Right atrium auricular region (tissue), 2 donors: ENCODE data around the gene EPHA2. TPM values are rescaled to one million over a fixed set of nuclear protein-coding genes. Genes with fewer than 3 reads are reported as not detected.

ENCODE experiments used
- DNase-seq: peaks from one replicate; pipeline ENCODE4 v3.0.0-alpha.2; 2019; ENCODE audit warnings: low spot score
- H3K27ac ChIP-seq, 2 donors: fragments of 200-600 bp; sonication (generic); 1 replicate in 1 of 2; 2 replicates in 1 of 2; pipeline ENCODE4 v1.5.1; 2016 to 2019
- H3K27me3 ChIP-seq, 2 donors: fragments of 200-600 bp; sonication (generic); one replicate each; pipeline versions ENCODE4 v1.5.1 to v1.6.0; 2017 to 2019
- H3K36me3 ChIP-seq: fragments of 200-600 bp; sonication (generic); one replicate; pipeline ENCODE4 v1.5.1; 2016
- H3K4me1 ChIP-seq, 2 donors: fragments of 200-600 bp; sonication (generic); one replicate each; pipeline versions ENCODE4 v1.5.1 to v1.6.0; 2017 to 2019
- H3K4me3 ChIP-seq, 2 donors: fragments of 200-600 bp; sonication (generic); 1 replicate in 1 of 2; 2 replicates in 1 of 2; pipeline ENCODE4 v1.5.1; 2017 to 2019; ENCODE audit warnings: mild to moderate bottlenecking in 1 of 2, moderate library complexity in 1 of 2
- H3K9me3 ChIP-seq, 2 donors: fragments of 200-600 bp; sonication (generic); one replicate each; pipeline ENCODE4 v1.5.1; 2019
- CTCF ChIP-seq, 2 donors: fragments of 200-600 bp; sonication (generic); IDR thresholded peaks; one replicate each; pipeline ENCODE4 v1.5.1; 2019; ENCODE audit warnings: antibody characterized with exemption in 2 of 2
- total RNA-seq, 2 donors: library from RNA; depleted of rRNA; stranded (reverse); fragments of >200 nt; gene quantifications; one replicate each; pipeline ENCODE4 v1.1.0, GENCODE V29; 2016

Gene EPHA2
- total RNA-seq, 2 donors from 2014 or later = 17.5 to 43.5 TPM

- H3K36me3 ChIP-seq = no peaks in the 10 kb centered on the region
- H3K4me3 ChIP-seq = no peak overlapping the region
- H3K27ac ChIP-seq = peak overlapping the region; percentile 69 to 74
- H3K27me3 ChIP-seq = no peaks in the 10 kb centered on the region
- peak; percentile 86 for DNase-seq
- no peaks in the 10 kb centered on the region for H3K9me3 ChIP-seq
- TF ChIP-seq CTCF (IDR thresholded peaks at IDR 0.05) = no peak
- H3K4me1 ChIP-seq = peaks cover 0 to 54% of the 10 kb centered on the region in 2 donors
Measured at GRCh38 chr1:16076031-16076864, 79.6 kb downstream of the EPHA2 start.

- Histone ChIP-seq H3K4me3 (no peak overlapping the region), H3K4me1 (peaks cover 0 to 54% of the 10 kb centered on the region in 2 donors), H3K36me3 (no peaks in the 10 kb centered on the region), H3K27ac (peak overlapping the region; percentile 69 to 74), H3K27me3 (no peaks in the 10 kb centered on the region), H3K9me3 (no peaks in the 10 kb centered on the region)
- no peak for TF ChIP-seq CTCF (IDR thresholded peaks at IDR 0.05)
- DNase-seq = no peak
Measured at GRCh38 chr1:16075337-16076030, 80.4 kb downstream of the EPHA2 start.

Other genes with a start within 250 kb of the EPHA2 start
- 10 to 100 TPM; 14.8 to 27.5 TPM for gene ZBTB17, start 180.0 kb downstream of the EPHA2 start, total RNA-seq
- under 1 TPM in 1 of 2 donors, not detected in 1; 0.31 TPM for gene SRARP, start 151.8 kb downstream of the EPHA2 start, total RNA-seq
- gene HSPB7, start 138.0 kb downstream of the EPHA2 start, total RNA-seq = 1,000 to 10,000 TPM; 1,082 to 1,229 TPM
- gene CLCNKA, start 134.0 kb downstream of the EPHA2 start, total RNA-seq = under 1 TPM in 1 of 2 donors, not detected in 1; 0.20 TPM
- 1 to 10 TPM; 3.9 to 4.6 TPM for gene CLCNKB, start 112.3 kb downstream of the EPHA2 start, total RNA-seq
- gene FAM131C, start 82.4 kb downstream of the EPHA2 start, total RNA-seq = 1 to 10 TPM; 5.2 to 8.7 TPM
- gene ARHGEF19, start 56.6 kb upstream of the EPHA2 start, total RNA-seq = 1 to 10 TPM; 1.5 to 4.8 TPM
- 1 to 10 TPM; 4.4 to 5.0 TPM for gene CPLANE2, start 81.1 kb upstream of the EPHA2 start, total RNA-seq
- 10 to 100 TPM; 11.9 to 16.5 TPM for gene FBXO42, start 196.4 kb upstream of the EPHA2 start, total RNA-seq
- gene SZRD1, start 211.2 kb upstream of the EPHA2 start, total RNA-seq = 10 to 100 TPM; 54.4 to 81.2 TPM